KMS-11 (cell line): ENCODE results near the gene ORM1.
A peak's percentile ranks its signal among the peaks of the same experiment; 100 is the strongest.

ENCODE experiments used
- H2AFZ ChIP-seq: fragments of 200-600 bp; sonication (generic); 2 replicates; pipeline ENCODE4 v1.6.1; 2016; ENCODE audit warnings: antibody characterized with exemption, mixed run types, low read depth
- H3K27ac ChIP-seq: fragments of 200-600 bp; sonication (generic); 2 replicates; pipeline ENCODE4 v1.6.1; 2016; ENCODE audit warnings: mild to moderate bottlenecking, mixed run types
- H3K27me3 ChIP-seq: fragments of 200-600 bp; sonication (generic); 2 replicates; pipeline ENCODE4 v1.6.1; 2017; ENCODE audit warnings: mild to moderate bottlenecking, low read depth, mixed run types, moderate library complexity; ENCODE audit not compliant: insufficient read depth
- H3K36me3 ChIP-seq: fragments of 200-600 bp; sonication (generic); 2 replicates; pipeline ENCODE4 v1.6.1; 2017; ENCODE audit warnings: mild to moderate bottlenecking, mixed run types; ENCODE audit not compliant: insufficient read depth
- H3K4me1 ChIP-seq: fragments of 200-600 bp; sonication (generic); 2 replicates; pipeline ENCODE4 v1.6.1; 2016; ENCODE audit warnings: mild to moderate bottlenecking, low read depth, mixed run types; ENCODE audit not compliant: poor library complexity, severe bottlenecking
- H3K4me2 ChIP-seq: fragments of 200-600 bp; sonication (generic); 2 replicates; pipeline ENCODE4 v1.7.0; 2016; ENCODE audit warnings: mild to moderate bottlenecking, mixed run types
- H3K4me3 ChIP-seq: fragments of 200-600 bp; sonication (generic); IDR thresholded peaks from 2 replicates; pipeline ENCODE4 v1.6.1; 2017; ENCODE audit warnings: low read depth, low read length, mixed read lengths; ENCODE audit not compliant: insufficient read depth
- H3K79me2 ChIP-seq: fragments of 200-600 bp; sonication (generic); 2 replicates; pipeline ENCODE4 v1.6.1; 2016; ENCODE audit warnings: low read depth, mixed run types; ENCODE audit not compliant: insufficient read depth
- H3K9ac ChIP-seq: fragments of 200-600 bp; sonication (generic); 2 replicates; pipeline ENCODE4 v1.6.1; 2016; ENCODE audit warnings: mild to moderate bottlenecking, mixed run types
- H4K20me1 ChIP-seq: fragments of 200-600 bp; sonication (generic); 2 replicates; pipeline ENCODE4 v1.6.1; 2016; ENCODE audit warnings: mild to moderate bottlenecking, mixed run types; ENCODE audit not compliant: insufficient read depth
- TF ChIP-seq, protein P1 (sequence below): fragments of 200-600 bp; sonication (generic); conservative IDR thresholded peaks from 2 replicates; pipeline ENCODE4 v1.6.1; 2017; ENCODE audit warnings: low read depth, mild to moderate bottlenecking, antibody characterized with exemption, low read length, moderate library complexity, mixed read lengths

Gene ORM1

DNA sequence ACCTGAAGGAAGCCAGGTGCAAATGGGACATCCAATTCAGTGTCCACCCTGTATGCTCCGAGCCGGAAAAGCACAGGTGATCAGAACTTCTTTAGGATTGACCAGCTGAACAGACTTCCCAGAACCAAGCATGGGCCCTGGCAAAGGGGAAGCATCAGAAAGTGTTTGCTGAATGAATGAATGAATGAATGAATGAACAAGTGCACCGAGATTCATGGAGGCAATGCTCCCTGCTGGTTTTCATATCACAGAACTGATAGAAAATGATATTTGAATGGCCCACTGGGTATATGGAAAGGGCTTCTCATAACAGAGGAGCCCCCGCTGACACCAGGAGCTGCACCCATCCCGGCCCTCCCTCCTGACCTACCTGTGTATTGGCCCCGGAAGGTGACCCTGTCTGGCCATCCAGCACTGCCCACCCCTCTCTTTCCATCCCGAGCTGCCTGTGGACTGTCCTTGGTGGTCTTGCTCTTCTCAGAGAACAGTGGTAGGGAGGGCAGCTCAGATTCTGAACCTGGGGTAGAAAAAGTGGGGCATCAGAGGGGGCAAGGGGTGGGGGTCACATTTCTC lies 22.7 kb downstream of the ORM1 start:
- H3K9ac ChIP-seq = no peak overlapping the region

DNA sequence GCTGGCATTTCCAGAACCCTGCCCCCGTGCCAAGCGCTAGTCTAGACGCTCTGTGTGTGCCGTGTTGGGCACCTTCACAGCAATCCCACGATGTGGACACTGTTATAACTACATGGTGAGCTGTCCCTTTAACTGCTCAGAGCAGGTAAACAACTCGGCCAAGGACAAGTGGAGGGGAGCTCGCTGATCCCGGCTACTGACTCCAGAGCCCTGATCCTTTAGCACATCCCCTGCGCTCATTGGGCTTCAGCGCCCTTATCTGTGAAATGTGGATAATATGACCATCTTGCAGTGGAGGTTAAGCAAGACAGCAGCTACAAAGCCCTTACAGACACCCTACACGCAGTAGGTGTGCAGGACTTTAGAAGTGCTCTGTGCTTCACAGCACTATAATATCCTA lies 23.2 kb downstream of the ORM1 start:
- Histone ChIP-seq H3K79me2 (no peaks in the 10 kb centered on the region), H3K36me3 (peaks cover 20% of the 10 kb centered on the region; the same call in 1 of the 2 replicates), H3K4me1 (peaks cover 31% of the 10 kb centered on the region), H2AFZ (no peak overlapping the region), H3K27me3 (no peaks in the 10 kb centered on the region), H4K20me1 (no peaks in the 10 kb centered on the region), H3K9ac (no peak overlapping the region), H3K4me3 (no peak overlapping the region), H3K27ac (no peak overlapping the region), H3K4me2 (no peak overlapping the region)
- TF ChIP-seq, protein P1, sequence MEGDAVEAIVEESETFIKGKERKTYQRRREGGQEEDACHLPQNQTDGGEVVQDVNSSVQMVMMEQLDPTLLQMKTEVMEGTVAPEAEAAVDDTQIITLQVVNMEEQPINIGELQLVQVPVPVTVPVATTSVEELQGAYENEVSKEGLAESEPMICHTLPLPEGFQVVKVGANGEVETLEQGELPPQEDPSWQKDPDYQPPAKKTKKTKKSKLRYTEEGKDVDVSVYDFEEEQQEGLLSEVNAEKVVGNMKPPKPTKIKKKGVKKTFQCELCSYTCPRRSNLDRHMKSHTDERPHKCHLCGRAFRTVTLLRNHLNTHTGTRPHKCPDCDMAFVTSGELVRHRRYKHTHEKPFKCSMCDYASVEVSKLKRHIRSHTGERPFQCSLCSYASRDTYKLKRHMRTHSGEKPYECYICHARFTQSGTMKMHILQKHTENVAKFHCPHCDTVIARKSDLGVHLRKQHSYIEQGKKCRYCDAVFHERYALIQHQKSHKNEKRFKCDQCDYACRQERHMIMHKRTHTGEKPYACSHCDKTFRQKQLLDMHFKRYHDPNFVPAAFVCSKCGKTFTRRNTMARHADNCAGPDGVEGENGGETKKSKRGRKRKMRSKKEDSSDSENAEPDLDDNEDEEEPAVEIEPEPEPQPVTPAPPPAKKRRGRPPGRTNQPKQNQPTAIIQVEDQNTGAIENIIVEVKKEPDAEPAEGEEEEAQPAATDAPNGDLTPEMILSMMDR = no peak

More for the DNA sequence above, 22.7 kb downstream of the ORM1 start:
- Histone ChIP-seq H3K4me2 (no peak overlapping the region), H4K20me1 (no peaks in the 10 kb centered on the region), H3K27me3 (no peaks in the 10 kb centered on the region), H3K36me3 (peaks cover 20% of the 10 kb centered on the region; the same call in 1 of the 2 replicates), H3K4me3 (no peak overlapping the region), H3K4me1 (peaks cover 25% of the 10 kb centered on the region), H3K79me2 (no peaks in the 10 kb centered on the region), H2AFZ (no peak overlapping the region), H3K27ac (no peak overlapping the region)
- TF ChIP-seq, protein P1 = no peak

DNA sequence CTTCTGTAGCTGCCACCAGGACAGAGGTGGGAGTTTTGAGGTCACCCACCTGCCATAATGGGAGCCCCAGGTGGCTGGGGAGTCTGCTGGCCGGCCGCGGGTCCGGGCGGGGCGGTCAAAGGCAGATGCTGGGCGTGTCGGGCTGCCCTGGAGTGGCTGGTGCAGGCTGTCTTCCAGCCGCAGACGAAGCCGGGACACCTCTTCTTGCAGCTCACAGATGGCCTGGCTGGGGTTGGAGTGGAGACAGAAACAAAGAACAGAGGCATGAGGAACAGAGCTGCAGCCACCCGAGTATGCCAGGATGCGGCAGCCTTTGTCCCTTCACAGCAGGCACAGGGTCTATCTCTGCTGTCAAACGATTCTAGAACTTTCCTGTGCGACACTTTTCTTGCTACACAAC lies 24.8 kb downstream of the ORM1 start:
- no peak overlapping the region for H3K9ac ChIP-seq
- H3K27me3 ChIP-seq = no peaks in the 10 kb centered on the region
- no peak overlapping the region; the same call in 1 of the 2 replicates for H3K27ac ChIP-seq
- H4K20me1 ChIP-seq = no peaks in the 10 kb centered on the region
- no peaks in the 10 kb centered on the region for H3K79me2 ChIP-seq
- no peak overlapping the region for H2AFZ ChIP-seq
- TF ChIP-seq, protein P1 = no peak
- peaks cover 44% of the 10 kb centered on the region for H3K4me1 ChIP-seq
- no peak overlapping the region for H3K4me2 ChIP-seq
- no peak overlapping the region for H3K4me3 ChIP-seq
- peaks cover 20% of the 10 kb centered on the region; the same call in 1 of the 2 replicates for H3K36me3 ChIP-seq

DNA sequence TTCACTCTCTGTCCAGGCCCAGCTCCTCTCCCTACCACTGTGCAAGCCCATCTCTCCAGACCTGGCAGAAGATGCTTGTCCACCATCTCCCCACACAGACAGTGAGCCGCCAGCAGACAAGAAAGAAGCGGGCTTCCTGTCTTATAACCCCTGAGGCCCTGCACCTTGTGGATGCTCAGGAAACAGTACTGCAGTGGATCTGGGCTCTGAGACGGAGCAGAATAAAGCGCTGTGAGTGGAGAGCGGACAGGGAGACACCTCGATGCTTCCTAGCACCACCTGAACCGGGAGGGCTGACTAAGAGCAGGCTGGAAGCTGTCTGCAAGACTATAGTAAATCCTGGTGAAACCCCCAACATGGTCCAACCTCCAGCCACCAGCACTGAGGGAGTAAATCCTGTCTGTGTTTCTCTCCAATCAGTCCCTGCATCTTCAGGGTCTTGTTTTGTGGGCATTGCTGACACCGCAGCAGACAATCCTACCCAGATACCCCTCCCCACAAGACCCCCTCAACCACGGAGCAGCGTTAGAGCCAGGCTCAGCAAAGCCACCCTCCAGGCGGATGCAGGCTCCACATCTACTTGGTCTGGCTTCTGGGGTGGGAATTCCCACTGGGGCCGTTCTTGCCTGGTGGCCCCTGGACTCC lies 25.5 kb downstream of the ORM1 start:
- H2AFZ ChIP-seq = no peak overlapping the region

More for the DNA sequence above, 25.5 kb downstream of the ORM1 start:
- Histone ChIP-seq H3K36me3 (peaks cover 17% of the 10 kb centered on the region; the same call in 1 of the 2 replicates), H3K79me2 (no peaks in the 10 kb centered on the region), H3K4me3 (no peak overlapping the region), H4K20me1 (no peaks in the 10 kb centered on the region), H3K9ac (peak overlapping the region; percentile 30; the same call in 1 of the 2 replicates), H3K27me3 (no peaks in the 10 kb centered on the region), H3K27ac (peak overlapping the region; percentile 77), H3K4me1 (peaks cover 44% of the 10 kb centered on the region), H3K4me2 (peak overlapping the region; percentile 51)
- TF ChIP-seq, protein P1 = no peak
